Prostate gland (tissue), 2 donors: ENCODE data around the gene JADE1.

ENCODE experiments used
- POLR2A ChIP-seq: fragments of 450-650 bp; IDR thresholded peaks from one replicate; pipeline ENCODE4 v1.6.1; 2016; ENCODE audit warnings: antibody characterized with exemption, mild to moderate bottlenecking
- POLR2AphosphoS5 ChIP-seq: sonication (generic); formaldehyde crosslinking; IDR thresholded peaks from one replicate; pipeline ENCODE4 v1.6.1; 2017; ENCODE audit warnings: antibody characterized with exemption
- TF ChIP-seq, protein P1 (sequence below), 4 experiments: fragments of 200-600 bp in 2 of 4; fragments of 450-650 bp in 2 of 4; sonication (generic) in 2 of 4; IDR thresholded peaks; 1 replicate in 3 of 4; 2 replicates in 1 of 4; pipeline ENCODE4 v1.5.1; 2016 to 2019; ENCODE audit warnings: antibody characterized with exemption in 4 of 4, mild to moderate bottlenecking in 2 of 4, moderate library complexity in 2 of 4

DNA sequence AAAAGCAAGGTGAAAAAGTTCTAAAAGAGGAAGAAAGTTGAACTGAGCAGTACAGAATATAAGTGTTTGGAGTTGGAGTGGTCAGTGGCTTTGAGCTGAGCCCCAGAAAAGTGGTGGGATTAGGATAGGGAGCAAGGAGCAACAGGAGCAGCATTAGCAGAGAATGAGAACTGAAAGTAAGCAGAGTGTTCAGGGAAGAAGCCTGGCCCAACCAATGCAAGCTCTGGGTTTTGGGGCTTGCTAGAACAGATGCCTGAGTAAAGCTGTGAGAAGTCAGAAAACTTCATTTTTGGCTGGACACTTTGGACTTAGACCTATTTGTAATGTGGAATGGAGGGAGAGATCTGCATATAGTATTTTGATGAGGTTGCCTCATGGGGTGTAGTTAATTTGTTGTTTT, 17.8 kb downstream of the JADE1 start:
- TF ChIP-seq, protein P1, sequence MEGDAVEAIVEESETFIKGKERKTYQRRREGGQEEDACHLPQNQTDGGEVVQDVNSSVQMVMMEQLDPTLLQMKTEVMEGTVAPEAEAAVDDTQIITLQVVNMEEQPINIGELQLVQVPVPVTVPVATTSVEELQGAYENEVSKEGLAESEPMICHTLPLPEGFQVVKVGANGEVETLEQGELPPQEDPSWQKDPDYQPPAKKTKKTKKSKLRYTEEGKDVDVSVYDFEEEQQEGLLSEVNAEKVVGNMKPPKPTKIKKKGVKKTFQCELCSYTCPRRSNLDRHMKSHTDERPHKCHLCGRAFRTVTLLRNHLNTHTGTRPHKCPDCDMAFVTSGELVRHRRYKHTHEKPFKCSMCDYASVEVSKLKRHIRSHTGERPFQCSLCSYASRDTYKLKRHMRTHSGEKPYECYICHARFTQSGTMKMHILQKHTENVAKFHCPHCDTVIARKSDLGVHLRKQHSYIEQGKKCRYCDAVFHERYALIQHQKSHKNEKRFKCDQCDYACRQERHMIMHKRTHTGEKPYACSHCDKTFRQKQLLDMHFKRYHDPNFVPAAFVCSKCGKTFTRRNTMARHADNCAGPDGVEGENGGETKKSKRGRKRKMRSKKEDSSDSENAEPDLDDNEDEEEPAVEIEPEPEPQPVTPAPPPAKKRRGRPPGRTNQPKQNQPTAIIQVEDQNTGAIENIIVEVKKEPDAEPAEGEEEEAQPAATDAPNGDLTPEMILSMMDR (IDR thresholded peaks at IDR 0.05): no peak
- TF ChIP-seq POLR2AphosphoS5: no peak
- no peak for TF ChIP-seq POLR2A
